NCI-H82 (cell line): Measurements from ENCODE around the gene NBPF6.
"Not testable (repeated sequence)": the region's sequence is repeated elsewhere in the genome, so short reads cannot be mapped to it uniquely, and the experiment has no call there.

ENCODE experiments used
- DNase-seq: peaks from one replicate; lab custom pipeline; 2025; lab: John Stamatoyannopoulos, UW

Gene NBPF6

DNA sequence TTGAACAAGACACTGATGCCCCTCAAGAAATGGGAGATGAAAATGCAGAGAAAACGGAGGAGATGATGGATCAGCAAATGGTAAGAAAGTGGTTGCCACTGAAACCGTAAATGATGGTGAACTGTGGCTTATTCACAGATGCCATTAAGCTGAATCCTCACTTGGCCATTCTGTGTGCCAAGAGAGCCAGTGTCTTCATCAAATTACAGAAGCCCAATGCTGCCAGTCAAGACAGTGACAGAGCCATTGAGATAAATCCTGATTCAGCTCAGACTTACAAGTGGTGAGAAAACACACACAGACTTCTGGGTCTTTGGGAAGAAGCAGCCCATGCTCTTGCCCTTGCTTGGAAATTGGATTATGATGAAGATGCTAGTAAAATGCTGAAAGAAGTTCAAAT lies 52.5 kb downstream of the NBPF6 start:
- no peak for DNase-seq

DNA sequence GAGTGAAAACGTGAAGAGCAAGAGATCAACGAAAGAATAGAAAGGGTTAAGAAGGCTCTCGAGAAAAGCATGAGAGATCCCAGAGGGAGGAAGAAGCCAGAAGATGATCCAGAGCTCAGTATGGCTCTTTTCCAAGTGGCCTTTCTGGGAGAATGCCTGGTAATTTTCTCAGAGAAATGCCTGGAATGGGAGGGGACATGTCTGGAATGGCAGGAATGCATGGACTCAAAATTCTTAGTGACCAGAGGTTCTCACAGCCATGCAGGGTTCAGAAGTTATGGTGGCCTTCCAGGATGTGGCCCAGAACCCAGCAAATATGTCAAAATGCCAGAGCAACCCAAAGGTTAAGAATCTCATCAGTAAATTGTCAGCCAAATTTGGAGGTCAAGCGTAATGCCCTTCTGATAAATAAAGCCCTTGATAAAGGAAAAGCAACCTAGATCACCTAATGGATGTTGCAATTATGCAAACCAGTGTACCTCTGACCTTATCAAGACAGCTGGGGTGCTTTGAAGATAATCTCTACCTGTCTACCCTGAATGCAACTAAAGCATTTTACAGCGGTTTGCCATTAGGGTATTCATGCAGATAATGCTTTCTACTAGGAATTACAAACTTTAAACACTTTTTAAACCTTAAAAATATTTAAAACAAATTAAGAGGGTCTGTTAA lies 53.1 kb downstream of the NBPF6 start:
- no peak for DNase-seq

DNA sequence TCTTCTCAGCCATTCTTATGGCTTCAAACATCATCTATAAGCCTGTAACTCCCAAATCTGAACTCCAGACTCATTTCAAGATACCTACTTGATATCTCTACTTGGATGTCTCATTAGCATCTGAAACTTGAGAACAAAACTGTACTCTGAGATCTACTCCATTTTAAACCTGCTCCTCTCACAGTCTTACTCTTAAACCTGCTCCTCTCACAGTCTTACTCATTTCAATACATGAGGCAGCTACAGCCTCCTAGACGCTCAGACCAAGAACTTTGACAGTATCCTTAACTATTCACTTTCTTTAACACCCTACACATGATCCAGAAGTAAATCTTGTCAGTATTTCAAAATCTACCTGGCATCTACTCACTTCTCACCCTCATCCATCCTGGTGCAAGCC lies 54.3 kb downstream of the NBPF6 start:
- no peak for DNase-seq

DNA sequence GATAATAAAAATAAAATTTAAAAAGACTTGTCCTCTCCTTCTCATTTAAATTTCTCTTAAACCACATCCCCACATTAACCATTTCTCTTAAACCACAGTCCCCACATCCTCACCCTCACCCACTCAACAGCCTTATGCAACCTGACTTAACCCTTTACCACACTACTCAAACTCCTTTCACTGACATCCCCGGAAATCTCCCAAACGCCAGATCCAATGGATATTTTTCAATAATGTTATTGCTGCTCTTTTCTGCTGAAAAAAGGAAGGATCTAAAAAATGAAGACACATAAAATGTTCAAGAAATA lies 55.6 kb downstream of the NBPF6 start:
- no peak for DNase-seq

DNA sequence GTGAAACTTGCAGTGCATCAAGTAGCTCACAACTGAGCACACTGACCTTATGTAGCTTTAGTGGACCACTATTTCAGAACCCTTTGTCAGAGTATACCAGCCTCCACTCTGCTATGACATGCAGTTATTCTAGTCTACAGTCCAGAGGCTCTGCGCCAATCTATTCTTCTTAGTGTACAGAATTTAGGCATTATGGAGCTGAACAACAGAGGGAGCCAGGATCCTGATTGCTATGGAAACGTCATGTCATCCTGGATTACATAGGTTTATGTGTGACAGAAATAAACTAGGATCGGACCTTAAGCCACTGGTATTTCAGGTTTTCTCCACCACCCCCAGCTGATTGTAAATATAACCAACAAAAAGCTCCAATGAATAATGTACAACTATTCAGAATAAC lies 61.6 kb downstream of the NBPF6 start:
- DNase-seq = peak; percentile 43

DNA sequence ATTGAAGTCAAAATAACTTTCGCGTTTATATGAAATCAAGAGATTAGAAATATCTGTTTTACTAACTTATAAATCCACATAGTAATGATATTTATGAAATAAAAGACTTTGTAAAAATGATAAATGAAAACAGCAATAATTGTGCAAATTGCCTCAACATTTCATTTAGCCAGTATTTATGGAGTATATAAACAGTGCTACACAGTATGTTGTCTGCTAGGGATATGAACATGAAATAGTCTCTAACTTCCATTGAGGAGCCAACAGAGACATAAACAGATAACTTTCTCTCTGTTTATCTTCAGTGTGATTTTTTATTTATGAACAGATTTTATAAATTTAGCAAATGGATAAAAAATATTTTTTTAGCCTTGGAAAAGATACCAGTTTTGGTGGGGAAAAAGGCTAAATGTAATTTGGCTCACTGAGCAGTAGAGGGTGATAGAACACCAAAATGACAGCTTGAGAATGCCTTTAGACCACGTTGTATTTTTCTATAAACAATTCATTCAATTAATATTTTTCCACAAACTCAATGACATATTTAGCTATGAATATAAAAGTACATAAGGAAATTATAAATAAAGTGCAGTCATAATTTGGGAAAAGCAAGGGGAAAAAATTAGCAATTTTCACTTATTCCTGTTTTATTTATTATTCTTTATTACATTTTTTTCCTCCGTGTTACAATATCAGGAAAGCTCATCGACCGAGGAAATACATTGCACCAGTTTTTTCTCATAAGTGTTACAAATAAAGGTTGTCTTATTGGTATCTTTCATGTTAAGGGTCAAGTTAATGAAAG lies 62.3 kb downstream of the NBPF6 start:
- peak; percentile 67 for DNase-seq

DNA sequence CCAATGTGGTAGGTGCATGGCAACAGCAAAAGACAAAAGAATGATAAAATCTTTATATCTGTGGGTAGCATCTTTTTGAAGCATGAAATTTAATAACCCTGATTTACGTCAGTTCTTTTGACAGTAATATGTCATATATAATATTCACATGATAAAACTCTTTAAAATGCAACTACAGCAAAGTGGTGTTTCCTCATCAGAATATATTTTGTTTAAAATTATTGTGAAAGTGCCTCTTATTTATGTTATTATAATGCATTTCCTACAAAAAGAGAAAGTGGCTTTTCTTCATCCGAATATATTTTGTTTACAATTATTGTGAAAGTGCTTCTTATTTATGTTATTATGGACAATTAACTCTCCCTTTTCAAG lies 62.9 kb downstream of the NBPF6 start:
- no peak for DNase-seq

DNA sequence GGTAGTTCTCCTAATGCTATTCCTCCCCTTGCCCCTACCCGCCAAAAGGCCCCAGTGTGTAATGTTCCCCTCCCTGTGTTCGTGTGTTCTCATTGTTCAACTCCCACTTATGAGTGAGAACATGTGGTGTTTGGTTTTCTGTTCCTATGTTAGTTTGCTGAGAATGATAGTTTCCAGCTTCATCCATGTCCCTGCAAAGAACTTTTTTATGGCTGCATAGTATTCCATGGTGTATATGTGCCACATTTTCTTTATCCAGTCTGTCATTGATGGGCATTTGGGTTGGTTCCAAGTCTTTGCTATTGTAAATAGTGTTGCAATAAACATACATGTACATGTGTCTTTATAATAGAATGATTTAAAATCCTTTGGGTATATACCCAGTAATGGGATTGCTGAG lies 63.8 kb downstream of the NBPF6 start:
- DNase-seq = not testable (repeated sequence)

DNA sequence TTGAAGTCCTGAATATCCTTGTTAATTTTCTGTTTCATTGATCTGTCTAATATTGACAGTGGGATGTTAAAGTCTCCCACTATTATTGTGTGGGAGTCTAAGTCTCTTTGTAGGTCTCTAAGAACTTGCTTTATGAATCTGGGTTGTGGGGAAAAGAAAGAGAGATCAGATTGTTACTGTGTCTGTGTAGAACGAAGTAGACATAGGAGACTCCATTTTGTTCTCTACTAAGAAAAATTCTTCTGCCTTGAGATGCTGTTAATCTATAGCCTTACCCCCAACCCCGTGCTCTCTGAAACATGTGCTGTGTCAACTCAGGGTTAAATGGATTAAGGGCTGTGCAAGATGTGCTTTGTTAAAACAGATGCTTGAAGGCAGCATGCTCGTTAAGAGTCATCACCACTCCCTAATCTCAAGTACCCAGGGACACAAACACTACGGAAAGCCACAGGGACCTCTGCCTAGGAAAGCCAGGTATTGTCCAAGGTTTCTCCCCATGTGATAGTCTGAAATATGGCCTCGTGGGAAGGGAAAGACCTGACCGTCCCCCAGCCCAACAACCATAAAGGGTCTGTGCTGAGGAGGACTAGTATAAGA lies 67.3 kb downstream of the NBPF6 start:
- DNase-seq = peak; percentile 81
